Measurements from ENCODE around the gene ZNF599. TPM values are rescaled to one million over a fixed set of nuclear protein-coding genes. Genes with fewer than 3 reads are reported as not detected.

The ZNF599 gene
- total RNA-seq, 1 donor from 2014 or later: 9.0 TPM

DNA sequence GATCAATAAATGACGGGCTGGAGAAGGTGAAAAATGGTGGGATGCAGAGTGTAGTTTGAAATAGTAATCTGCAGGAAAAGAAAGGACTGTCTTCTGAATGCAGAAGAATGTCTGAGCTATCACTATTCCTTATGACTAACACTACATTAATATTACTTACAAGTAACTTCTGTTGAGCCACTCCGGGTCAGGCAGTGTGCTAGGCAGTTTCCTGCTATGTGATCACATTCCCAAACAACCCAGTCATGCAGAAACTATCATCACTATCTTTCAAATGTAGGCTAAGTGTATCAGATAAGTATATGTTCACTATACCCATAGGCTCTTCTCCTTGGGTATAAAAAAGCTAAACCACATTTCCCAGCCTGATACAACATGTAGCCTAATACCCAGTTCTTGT is 6.6 kb downstream of the ZNF599 start:
- Mint-ChIP-seq H3K9me3 (peaks cover 12% of the 10 kb centered on the region), H3K36me3 (peaks cover 60% of the 10 kb centered on the region), H3K4me3 (no peak overlapping the region), H3K27me3 (no peaks in the 10 kb centered on the region), H3K27ac (no peak overlapping the region), H3K4me1 (ENCODE audit: unreplicated experiment) (peaks cover 2% of the 10 kb centered on the region)
- TF ChIP-seq, protein P1, sequence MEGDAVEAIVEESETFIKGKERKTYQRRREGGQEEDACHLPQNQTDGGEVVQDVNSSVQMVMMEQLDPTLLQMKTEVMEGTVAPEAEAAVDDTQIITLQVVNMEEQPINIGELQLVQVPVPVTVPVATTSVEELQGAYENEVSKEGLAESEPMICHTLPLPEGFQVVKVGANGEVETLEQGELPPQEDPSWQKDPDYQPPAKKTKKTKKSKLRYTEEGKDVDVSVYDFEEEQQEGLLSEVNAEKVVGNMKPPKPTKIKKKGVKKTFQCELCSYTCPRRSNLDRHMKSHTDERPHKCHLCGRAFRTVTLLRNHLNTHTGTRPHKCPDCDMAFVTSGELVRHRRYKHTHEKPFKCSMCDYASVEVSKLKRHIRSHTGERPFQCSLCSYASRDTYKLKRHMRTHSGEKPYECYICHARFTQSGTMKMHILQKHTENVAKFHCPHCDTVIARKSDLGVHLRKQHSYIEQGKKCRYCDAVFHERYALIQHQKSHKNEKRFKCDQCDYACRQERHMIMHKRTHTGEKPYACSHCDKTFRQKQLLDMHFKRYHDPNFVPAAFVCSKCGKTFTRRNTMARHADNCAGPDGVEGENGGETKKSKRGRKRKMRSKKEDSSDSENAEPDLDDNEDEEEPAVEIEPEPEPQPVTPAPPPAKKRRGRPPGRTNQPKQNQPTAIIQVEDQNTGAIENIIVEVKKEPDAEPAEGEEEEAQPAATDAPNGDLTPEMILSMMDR (conservative IDR thresholded peaks at IDR 0.05): no peak
- DNase-seq (ENCODE audit: extremely low spot score, unreplicated experiment): no peak

DNA sequence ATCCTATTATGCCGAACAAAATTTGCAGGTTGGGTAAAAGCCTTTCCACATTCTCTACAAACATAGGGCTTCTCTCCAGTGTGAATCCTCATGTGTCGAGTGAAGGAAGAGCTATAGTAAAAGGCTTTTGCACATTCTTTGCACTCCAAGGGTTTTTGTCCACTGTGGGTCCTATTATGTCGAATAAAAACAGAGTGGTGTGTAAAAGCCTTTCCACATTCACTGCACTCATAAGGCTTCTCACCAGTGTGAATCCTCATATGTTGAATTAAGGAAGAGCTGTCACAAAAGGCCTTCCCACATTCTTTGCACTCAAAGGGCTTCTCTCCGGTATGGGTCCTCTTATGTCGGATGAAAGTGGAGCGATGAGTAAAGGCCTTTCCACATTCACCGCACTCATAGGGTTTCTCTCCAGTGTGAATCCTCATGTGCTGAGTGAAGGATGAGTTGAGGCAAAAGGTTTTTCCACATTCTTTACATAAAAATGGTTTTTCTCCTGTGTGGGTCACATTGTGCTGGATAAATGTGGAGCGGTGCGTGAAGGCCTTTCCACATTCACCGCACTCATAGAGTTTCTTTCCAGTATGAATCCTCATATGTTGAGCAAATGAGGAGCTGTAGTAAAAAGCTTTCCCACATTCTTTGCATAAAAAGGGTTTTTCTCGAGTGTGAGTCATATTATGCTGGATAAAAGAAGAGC is 13.6 kb downstream of the ZNF599 start:
- Mint-ChIP-seq H3K27me3 (no peaks in the 10 kb centered on the region), H3K4me3 (no peak overlapping the region), H3K4me1 (ENCODE audit: unreplicated experiment) (no peaks in the 10 kb centered on the region), H3K36me3 (peaks cover 58% of the 10 kb centered on the region), H3K9me3 (peaks cover 23% of the 10 kb centered on the region), H3K27ac (no peak overlapping the region)
- no peak for DNase-seq (ENCODE audit: extremely low spot score, unreplicated experiment)
- TF ChIP-seq, protein P1 (conservative IDR thresholded peaks at IDR 0.05): no peak

DNA sequence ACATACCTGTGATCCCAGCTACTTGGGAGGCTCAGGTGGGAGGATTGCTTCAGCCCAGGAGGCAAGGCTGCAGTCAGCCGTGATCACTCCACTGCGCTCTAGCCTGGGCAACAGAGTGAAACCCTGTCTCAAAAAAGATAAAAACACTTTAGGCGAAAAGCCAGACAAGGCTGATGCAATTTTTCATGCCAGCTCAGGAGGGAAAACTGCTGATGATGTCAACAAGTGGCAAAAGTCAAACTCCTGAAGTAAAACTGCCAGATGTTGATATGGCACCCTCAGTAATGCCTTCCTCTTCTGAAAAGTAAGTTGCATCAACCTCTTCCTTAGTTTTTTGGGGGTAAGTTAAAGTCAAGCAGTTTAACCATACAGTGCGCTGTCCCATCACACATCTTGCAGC is 15.6 kb downstream of the ZNF599 start:
- no peaks in the 10 kb centered on the region for H3K4me1 Mint-ChIP-seq (ENCODE audit: unreplicated experiment)
- TF ChIP-seq, protein P1 (conservative IDR thresholded peaks at IDR 0.05): no peak
- no peak for DNase-seq (ENCODE audit: extremely low spot score, unreplicated experiment)
- H3K36me3 Mint-ChIP-seq: peaks cover 48% of the 10 kb centered on the region
- H3K27me3 Mint-ChIP-seq: no peaks in the 10 kb centered on the region
- no peak overlapping the region for H3K4me3 Mint-ChIP-seq
- peaks cover 29% of the 10 kb centered on the region for H3K9me3 Mint-ChIP-seq
- H3K27ac Mint-ChIP-seq: no peak overlapping the region

DNA sequence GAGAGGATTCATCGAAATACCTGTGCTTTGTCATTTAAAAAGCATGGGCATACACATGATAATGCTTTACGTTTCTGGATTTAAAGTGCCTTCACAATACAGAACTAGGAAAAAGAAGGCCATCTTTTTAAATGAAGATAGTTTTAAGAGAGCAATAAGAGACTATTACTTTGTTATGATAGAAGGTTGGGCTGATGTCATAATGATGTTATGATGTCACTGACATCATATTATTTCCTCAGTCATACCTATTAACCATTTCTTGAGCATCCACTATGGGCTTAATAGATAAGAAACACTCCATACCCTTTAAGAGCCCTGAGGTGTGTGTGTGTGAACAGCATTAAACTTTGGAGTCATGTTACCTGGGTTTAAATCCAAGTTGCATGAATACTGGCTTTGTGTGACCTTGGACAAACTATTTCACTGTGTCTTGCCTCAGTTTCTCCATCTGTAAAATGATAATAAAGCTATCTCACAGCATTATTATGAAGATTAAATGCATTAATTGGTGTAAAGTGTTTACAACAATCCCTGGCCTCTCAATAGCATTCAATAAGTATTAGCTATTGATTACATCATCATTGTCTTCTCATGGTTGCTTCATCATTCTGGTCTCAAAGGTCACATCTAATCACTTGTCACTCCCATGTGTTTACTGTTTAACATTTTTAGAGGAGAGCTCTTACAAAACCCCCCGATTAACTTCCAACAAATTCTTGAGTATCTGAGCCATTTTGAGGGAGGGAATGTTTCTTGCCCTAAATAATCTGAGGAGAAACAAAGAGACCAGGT is 27.9 kb downstream of the ZNF599 start:
- Mint-ChIP-seq H3K27me3 (no peaks in the 10 kb centered on the region), H3K4me3 (no peak overlapping the region), H3K9me3 (peaks cover 16% of the 10 kb centered on the region), H3K36me3 (peaks cover 55% of the 10 kb centered on the region), H3K27ac (no peak overlapping the region), H3K4me1 (ENCODE audit: unreplicated experiment) (no peaks in the 10 kb centered on the region)
- DNase-seq (ENCODE audit: extremely low spot score, unreplicated experiment): no peak
- TF ChIP-seq, protein P1 (conservative IDR thresholded peaks at IDR 0.05): no peak

DNA sequence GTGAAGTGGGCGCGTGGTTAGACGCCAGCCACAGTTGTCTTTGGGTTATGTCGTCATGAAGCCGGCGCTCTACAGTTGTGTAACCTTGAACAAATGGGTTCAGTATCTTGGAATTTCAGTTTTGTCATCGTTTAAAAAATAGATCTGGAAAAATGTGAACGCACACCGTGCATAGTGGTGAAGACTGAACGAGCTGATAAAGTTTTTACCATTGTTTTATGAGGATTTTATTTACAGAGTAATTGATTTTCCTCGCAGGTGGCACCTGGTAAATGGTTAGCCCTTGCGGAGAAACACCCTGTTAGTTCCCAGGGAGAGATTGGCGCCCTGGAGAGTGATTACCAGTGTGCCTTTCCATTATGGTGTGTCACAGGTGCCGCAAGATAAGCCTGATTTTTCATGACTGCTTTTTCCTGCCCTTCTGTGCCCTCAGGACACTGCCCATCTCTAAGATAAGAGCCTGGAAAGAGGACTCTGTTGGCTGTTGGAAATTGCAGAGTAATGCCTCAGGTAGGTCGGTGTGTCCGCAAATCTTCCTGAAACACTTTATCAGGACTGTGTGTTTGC is 38.4 kb downstream of the ZNF599 start:
- H3K27ac Mint-ChIP-seq: peak overlapping the region; percentile 96
- DNase-seq (ENCODE audit: extremely low spot score, unreplicated experiment): no peak
- TF ChIP-seq, protein P1 (conservative IDR thresholded peaks at IDR 0.05): no peak
- H3K4me1 Mint-ChIP-seq (ENCODE audit: unreplicated experiment): peaks cover 19% of the 10 kb centered on the region
- H3K36me3 Mint-ChIP-seq: peaks cover 21% of the 10 kb centered on the region
- H3K27me3 Mint-ChIP-seq: no peaks in the 10 kb centered on the region
- H3K9me3 Mint-ChIP-seq: no peaks in the 10 kb centered on the region
- peak overlapping the region; percentile 100 for H3K4me3 Mint-ChIP-seq

Measured in type B pancreatic cell (in vitro differentiated cells).